Ammon's horn (tissue), 1 donor: ENCODE results near the gene PARD3.
A peak's percentile ranks its signal among the peaks of the same experiment; 100 is the strongest.

Source experiments
- DNase-seq: peaks from one replicate; pipeline ENCODE4 v3.0.0-alpha.2; 2016; ENCODE audit warnings: low spot score

Gene PARD3

GRCh38 chr10:34213193-34213804 lies 601.8 kb downstream of the PARD3 start:
- no peak for DNase-seq

- DNase-seq: no peak
Observed at GRCh38 chr10:34207343-34207742, 607.8 kb downstream of the PARD3 start.

- DNase-seq: no peak
Observed at GRCh38 chr10:34206935-34207268, 608.2 kb downstream of the PARD3 start.

- DNase-seq: no peak
Observed at GRCh38 chr10:34206078-34206934, 608.8 kb downstream of the PARD3 start.

- peak; percentile 46 for DNase-seq
Observed at GRCh38 chr10:34205452-34205851, 609.6 kb downstream of the PARD3 start.

- DNase-seq: no peak
Observed at GRCh38 chr10:34203966-34204630, 611.0 kb downstream of the PARD3 start.

GRCh38 chr10:34200355-34200901 lies 614.7 kb downstream of the PARD3 start:
- DNase-seq: no peak

GRCh38 chr10:34198953-34199352 lies 616.1 kb downstream of the PARD3 start:
- no peak for DNase-seq

- DNase-seq: no peak
Observed at GRCh38 chr10:34196058-34196433, 619.0 kb downstream of the PARD3 start.

GRCh38 chr10:34195364-34196057 lies 619.6 kb downstream of the PARD3 start:
- no peak for DNase-seq

GRCh38 chr10:34193931-34194626 lies 621.0 kb downstream of the PARD3 start:
- no peak for DNase-seq

- no peak for DNase-seq
Observed at GRCh38 chr10:34192646-34193045, 622.5 kb downstream of the PARD3 start.

- DNase-seq: no peak
Observed at GRCh38 chr10:34191406-34191805, 623.7 kb downstream of the PARD3 start.

- no peak for DNase-seq
Observed at GRCh38 chr10:34190580-34190979, 624.5 kb downstream of the PARD3 start.

GRCh38 chr10:34189830-34190229 lies 625.3 kb downstream of the PARD3 start:
- no peak for DNase-seq

GRCh38 chr10:34188221-34188620 lies 626.9 kb downstream of the PARD3 start:
- DNase-seq: no peak

GRCh38 chr10:34187201-34187600 lies 627.9 kb downstream of the PARD3 start:
- no peak for DNase-seq

GRCh38 chr10:34186745-34187144 lies 628.4 kb downstream of the PARD3 start:
- no peak for DNase-seq

GRCh38 chr10:34185998-34186397 lies 629.1 kb downstream of the PARD3 start:
- peak; percentile 13 for DNase-seq

- DNase-seq: no peak
Observed at GRCh38 chr10:34184939-34185386, 630.1 kb downstream of the PARD3 start.

- peak; percentile 24 for DNase-seq
Observed at GRCh38 chr10:34184397-34184796, 630.7 kb downstream of the PARD3 start.
